ENCODE data around the gene LYZL1.
"Not testable (repeated sequence)": the region's sequence is repeated elsewhere in the genome, so short reads cannot be mapped to it uniquely, and the experiment has no call there.

Gene LYZL1

GRCh38 chr10:29288906-29289305 lies at the start of gene LYZL1:
Gene LYZL1 (plus strand): TSS chr10:29289070. CDS start chr10:29291868, 2,798 bp downstream.
- not testable (repeated sequence) for DNase-seq

- DNase-seq: peak; percentile 76
These were observed 49.0 kb upstream of the LYZL1 start for GRCh38 chr10:29239569-29240472.

GRCh38 chr10:29240986-29241660 lies 47.7 kb upstream of the LYZL1 start:
- no peak for DNase-seq

GRCh38 chr10:29241925-29242324 lies 46.9 kb upstream of the LYZL1 start:
- DNase-seq: no peak

GRCh38 chr10:29243066-29243465 lies 45.8 kb upstream of the LYZL1 start:
- no peak for DNase-seq

GRCh38 chr10:29243750-29244149 lies 45.1 kb upstream of the LYZL1 start:
- DNase-seq: peak; percentile 25

GRCh38 chr10:29244978-29245377 lies 43.9 kb upstream of the LYZL1 start:
- no peak for DNase-seq

GRCh38 chr10:29245476-29245875 lies 43.4 kb upstream of the LYZL1 start:
- DNase-seq: no peak

- DNase-seq: no peak
These were observed 42.4 kb upstream of the LYZL1 start for GRCh38 chr10:29246449-29246848.

GRCh38 chr10:29248158-29248557 lies 40.7 kb upstream of the LYZL1 start:
- DNase-seq: no peak

GRCh38 chr10:29249018-29249417 lies 39.9 kb upstream of the LYZL1 start:
- DNase-seq: no peak

- DNase-seq: no peak
These were observed 38.8 kb upstream of the LYZL1 start for GRCh38 chr10:29250066-29250465.

- DNase-seq: no peak
These were observed 35.8 kb upstream of the LYZL1 start for GRCh38 chr10:29252811-29253689.

- peak; percentile 27 for DNase-seq
These were observed 35.2 kb upstream of the LYZL1 start for GRCh38 chr10:29253690-29254029.

GRCh38 chr10:29254123-29255046 lies 34.5 kb upstream of the LYZL1 start:
- DNase-seq: peak; percentile 96

GRCh38 chr10:29255104-29255503 lies 33.8 kb upstream of the LYZL1 start:
- DNase-seq: no peak

GRCh38 chr10:29256019-29256418 lies 32.9 kb upstream of the LYZL1 start:
- DNase-seq: no peak

GRCh38 chr10:29256586-29256985 lies 32.3 kb upstream of the LYZL1 start:
- peak; percentile 53 for DNase-seq

- peak; percentile 42 for DNase-seq
These were observed 31.6 kb upstream of the LYZL1 start for GRCh38 chr10:29257106-29257783.

GRCh38 chr10:29257784-29258135 lies 31.1 kb upstream of the LYZL1 start:
- no peak for DNase-seq

GRCh38 chr10:29259498-29259897 lies 29.4 kb upstream of the LYZL1 start:
- DNase-seq: no peak

- DNase-seq: no peak
These were observed 25.4 kb upstream of the LYZL1 start for GRCh38 chr10:29263506-29263905.
